HEK293 (cell line): ENCODE data around the gene LRP1B.

ENCODE experiments used
- CTCF ChIA-PET: fragments of 350-600 bp; formaldehyde crosslinking; extraction: SDS; loops from one replicate; lab custom pipeline; 2021; ENCODE audit warnings: antibody characterized with exemption; lab: Yijun Ruan, JAX
- POLR2A ChIA-PET: fragments of 300-600 bp; formaldehyde crosslinking; extraction: SDS; loops from one replicate; lab custom pipeline; 2020; ENCODE audit warnings: antibody characterized with exemption, inconsistent platforms; lab: Yijun Ruan, JAX
- H3K27ac ChIP-seq: fragments of 200-500 bp; sonication (Bioruptor generic); 2 replicates; pipeline ENCODE4 v1.5.1; 2014; ENCODE audit warnings: low read depth, low read length, control low read depth, inconsistent platforms; ENCODE audit errors: extremely low read depth
- H3K36me3 ChIP-seq, 2 experiments: fragments of 200-500 bp in 1 of 2; sonication (Bioruptor generic) in 1 of 2; 1 replicate in 1 of 2; 2 replicates in 1 of 2; pipeline ENCODE4 v1.5.1; 2014 to 2017; ENCODE audit warnings: inconsistent platforms in 2 of 2, low read length in 2 of 2; ENCODE audit not compliant: control insufficient read depth in 2 of 2, insufficient read depth in 1 of 2
- H3K4me1 ChIP-seq: fragments of 200-500 bp; sonication (Bioruptor generic); 2 replicates; pipeline ENCODE4 v1.5.1; 2014; ENCODE audit warnings: mild to moderate bottlenecking, low read length, inconsistent platforms; ENCODE audit not compliant: control insufficient read depth, insufficient read depth
- H3K4me3 ChIP-seq: 2 replicates; pipeline ENCODE4 v1.5.1; 2011; ENCODE audit warnings: low read depth, mild to moderate bottlenecking, control low read depth, low read length, moderate library complexity
- H3K9me3 ChIP-seq: fragments of 200-500 bp; sonication (Bioruptor generic); 2 replicates; pipeline ENCODE4 v1.5.1; 2014; ENCODE audit warnings: low read depth, low read length, inconsistent platforms; ENCODE audit not compliant: control insufficient read depth, insufficient read depth
- BCL6B ChIP-seq: fragments of 450-650 bp; formaldehyde crosslinking; IDR thresholded peaks from 2 replicates; pipeline ENCODE4 v1.5.1; 2017; ENCODE audit warnings: missing biosample characterization, missing genetic modification characterization
- CTCF ChIP-seq: fragments of 450-650 bp; formaldehyde crosslinking; IDR thresholded peaks from 2 replicates; pipeline ENCODE4 v1.5.1; 2016; ENCODE audit warnings: missing biosample characterization, missing genetic modification characterization
- EGR2 ChIP-seq: fragments of 450-650 bp; formaldehyde crosslinking; IDR thresholded peaks from 2 replicates; pipeline ENCODE4 v1.5.1; 2016; ENCODE audit warnings: low read depth, missing biosample characterization, missing genetic modification characterization
- GLI4 ChIP-seq: fragments of 450-650 bp; formaldehyde crosslinking; IDR thresholded peaks from 2 replicates; pipeline ENCODE4 v1.5.1; 2016; ENCODE audit warnings: missing biosample characterization, missing genetic modification characterization
- IKZF3 ChIP-seq: fragments of 450-650 bp; IDR thresholded peaks from 2 replicates; pipeline ENCODE4 v1.5.0; 2018; ENCODE audit warnings: missing biosample characterization, mild to moderate bottlenecking, missing genetic modification characterization, moderate library complexity
- KLF1 ChIP-seq: fragments of 450-650 bp; formaldehyde crosslinking; IDR thresholded peaks from 2 replicates; pipeline ENCODE4 v1.5.1; 2016; ENCODE audit warnings: missing biosample characterization, missing genetic modification characterization
- PRDM6 ChIP-seq: fragments of 450-650 bp; formaldehyde crosslinking; IDR thresholded peaks from 2 replicates; pipeline ENCODE4 v1.5.1; 2017; ENCODE audit warnings: missing biosample characterization, missing genetic modification characterization
- SCRT2 ChIP-seq: fragments of 450-650 bp; formaldehyde crosslinking; IDR thresholded peaks from 2 replicates; pipeline ENCODE4 v1.5.1; 2016; ENCODE audit warnings: missing biosample characterization, missing genetic modification characterization
- SP3 ChIP-seq: fragments of 450-650 bp; formaldehyde crosslinking; IDR thresholded peaks from 2 replicates; pipeline ENCODE4 v1.5.1; 2016; ENCODE audit warnings: missing biosample characterization, missing genetic modification characterization
- ZNF169 ChIP-seq: fragments of 450-650 bp; formaldehyde crosslinking; IDR thresholded peaks from 2 replicates; pipeline ENCODE4 v1.5.1; 2016; ENCODE audit warnings: missing biosample characterization, missing genetic modification characterization
- ZNF174 ChIP-seq: fragments of 450-650 bp; formaldehyde crosslinking; IDR thresholded peaks from 2 replicates; pipeline ENCODE4 v1.5.0; 2017; ENCODE audit warnings: missing biosample characterization, mild to moderate bottlenecking, missing genetic modification characterization
- ZNF211 ChIP-seq: fragments of 450-650 bp; formaldehyde crosslinking; IDR thresholded peaks from 2 replicates; pipeline ENCODE4 v1.5.1; 2016; ENCODE audit warnings: low read depth, missing biosample characterization, missing genetic modification characterization
- ZNF214 ChIP-seq: fragments of 450-650 bp; formaldehyde crosslinking; IDR thresholded peaks from 2 replicates; pipeline ENCODE4 v1.5.1; 2017; ENCODE audit warnings: missing biosample characterization, mild to moderate bottlenecking, missing genetic modification characterization, borderline replicate concordance
- ZNF223 ChIP-seq: fragments of 450-650 bp; formaldehyde crosslinking; IDR thresholded peaks from 2 replicates; pipeline ENCODE4 v1.5.1; 2016; ENCODE audit warnings: missing biosample characterization, missing genetic modification characterization
- ZNF292 ChIP-seq: fragments of 450-650 bp; formaldehyde crosslinking; IDR thresholded peaks from 2 replicates; pipeline ENCODE4 v1.5.1; 2016; ENCODE audit warnings: low read depth, missing biosample characterization, missing genetic modification characterization, borderline replicate concordance
- ZNF366 ChIP-seq: fragments of 450-650 bp; formaldehyde crosslinking; conservative IDR thresholded peaks from 2 replicates; pipeline ENCODE4 v1.5.1; 2016; ENCODE audit warnings: missing biosample characterization, missing genetic modification characterization
- ZNF501 ChIP-seq: fragments of 450-650 bp; formaldehyde crosslinking; IDR thresholded peaks from 2 replicates; pipeline ENCODE4 v1.5.1; 2016; ENCODE audit warnings: missing biosample characterization, missing genetic modification characterization
- ZNF513 ChIP-seq: fragments of 450-650 bp; IDR thresholded peaks from 2 replicates; pipeline ENCODE4 v1.5.1; 2018; ENCODE audit warnings: missing biosample characterization, missing genetic modification characterization
- ZNF518A ChIP-seq: fragments of 450-650 bp; formaldehyde crosslinking; conservative IDR thresholded peaks from 2 replicates; pipeline ENCODE4 v1.5.1; 2016; ENCODE audit warnings: low read depth, missing biosample characterization, missing genetic modification characterization
- ZNF558 ChIP-seq: fragments of 450-650 bp; formaldehyde crosslinking; IDR thresholded peaks from 2 replicates; pipeline ENCODE4 v1.5.1; 2016; ENCODE audit warnings: missing biosample characterization, missing genetic modification characterization
- ZNF585B ChIP-seq: fragments of 450-650 bp; formaldehyde crosslinking; IDR thresholded peaks from 2 replicates; pipeline ENCODE4 v1.5.1; 2016; ENCODE audit warnings: missing biosample characterization, missing genetic modification characterization
- ZSCAN16 ChIP-seq: fragments of 450-650 bp; formaldehyde crosslinking; IDR thresholded peaks from 2 replicates; pipeline ENCODE4 v1.5.1; 2016; ENCODE audit warnings: missing biosample characterization, missing genetic modification characterization
- ZSCAN5A ChIP-seq: fragments of 450-650 bp; formaldehyde crosslinking; IDR thresholded peaks from 2 replicates; pipeline ENCODE4 v1.5.1; 2016; ENCODE audit warnings: missing biosample characterization, missing genetic modification characterization

The LRP1B gene

GRCh38 chr2:140552634-140553033 lies 1578.2 kb downstream of the LRP1B start:
- CTCF ChIA-PET = interaction anchor here (0.6 kb wide), 1 partner anchor 9 kb away, joined by 3 read pairs; no protein-coding TSS in a partner anchor
- H3K9me3 ChIP-seq = no peaks in the 10 kb centered on the region
- H3K36me3 ChIP-seq = no peaks in the 10 kb centered on the region
- no peaks in the 10 kb centered on the region for H3K4me1 ChIP-seq
- no peak overlapping the region for H3K4me3 ChIP-seq
- H3K27ac ChIP-seq = no peak overlapping the region
- TF ChIP-seq SP3 (no peak), ZNF211 (no peak), ZSCAN5A (tag by site-specific recombination) (no peak), GLI4 (tag by site-specific recombination) (no peak), ZNF214 (tag by site-specific recombination) (no peak), ZNF366 (tag by site-specific recombination) (no peak), SCRT2 (no peak)
- POLR2A ChIA-PET = no interaction called here

- Histone ChIP-seq H3K4me3 (no peak overlapping the region), H3K36me3 (no peaks in the 10 kb centered on the region), H3K27ac (no peak overlapping the region), H3K4me1 (no peaks in the 10 kb centered on the region), H3K9me3 (no peaks in the 10 kb centered on the region)
- CTCF ChIA-PET = no interaction called here
- POLR2A ChIA-PET = no interaction called here
- no peak for TF ChIP-seq ZNF366 (tag by site-specific recombination)
- no peak for TF ChIP-seq IKZF3 (tag by site-specific recombination)
- no peak for TF ChIP-seq ZNF174 (tag by site-specific recombination)
- TF ChIP-seq BCL6B = no peak
- no peak for TF ChIP-seq PRDM6 (tag by site-specific recombination)
- no peak for TF ChIP-seq ZNF558 (tag by site-specific recombination)
- TF ChIP-seq EGR2 = no peak
- no peak for TF ChIP-seq ZNF169 (tag by site-specific recombination)
- TF ChIP-seq ZNF211 = no peak
- TF ChIP-seq ZNF585B (tag by site-specific recombination) = no peak
- no peak for TF ChIP-seq ZNF518A (tag by site-specific recombination)
- TF ChIP-seq CTCF (tag by site-specific recombination) = no peak
- TF ChIP-seq ZNF513 = no peak
- TF ChIP-seq KLF1 (tag by site-specific recombination) = no peak
- TF ChIP-seq ZSCAN16 = no peak
- no peak for TF ChIP-seq ZNF292 (tag by site-specific recombination)
- TF ChIP-seq ZNF223 (tag by site-specific recombination) = no peak
- no peak for TF ChIP-seq ZNF501 (tag by site-specific recombination)
Measured at GRCh38 chr2:140551287-140551686, 1579.5 kb downstream of the LRP1B start.
